ENCODE results near the gene UBE4B.
"Not testable (repeated sequence)": the region's sequence is repeated elsewhere in the genome, so short reads cannot be mapped to it uniquely, and the experiment has no call there.

- not testable (repeated sequence) for TF ChIP-seq CREB1 (CRISPR knock-in tag; IDR thresholded peaks at IDR 0.05; ENCODE audit: low read depth); CTCF (conservative IDR thresholded peaks at IDR 0.05; ENCODE audit: low read depth in 2 of 2); EZH2 (IDR thresholded peaks at IDR 0.05; ENCODE audit: low read depth, unreplicated experiment)
Observed at GRCh38 chr1:10107476-10107847, 74.7 kb downstream of the UBE4B start.

All from GM23338 (cell line).